Measurements from ENCODE around the gene UBE3D.
"Not testable (repeated sequence)": the region's sequence is repeated elsewhere in the genome, so short reads cannot be mapped to it uniquely, and the experiment has no call there.

UBE3D gene

GRCh38 chr6:82872185-82872584, 193.5 kb downstream of the UBE3D start:
- DNase-seq (ENCODE audit: low spot score), result no peak

DNA sequence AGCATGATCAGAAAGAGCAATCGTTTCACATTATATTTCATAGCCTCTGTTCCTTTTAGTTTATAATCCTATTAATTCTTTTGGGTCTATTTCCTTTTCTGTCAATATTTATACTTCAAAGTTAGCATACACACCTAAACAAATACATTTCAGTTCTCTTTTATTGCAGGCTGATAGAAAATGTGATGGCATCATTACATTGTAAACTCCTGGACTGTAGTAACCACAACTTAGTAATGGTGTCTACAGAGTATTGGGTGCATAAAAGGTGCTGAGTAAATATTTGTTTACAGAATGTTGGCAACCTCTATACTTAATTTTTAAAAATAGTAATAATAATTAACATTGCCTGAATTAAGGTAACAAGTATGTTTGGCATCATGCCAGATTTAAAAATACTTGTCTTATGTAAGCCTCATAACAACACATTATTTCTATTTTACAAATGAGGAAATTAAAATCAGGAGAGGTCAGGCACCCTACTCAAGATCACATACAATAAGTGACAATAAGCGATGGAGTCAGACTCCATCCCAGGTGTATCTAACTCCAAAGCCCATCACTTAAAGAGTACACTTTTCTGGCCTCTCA, 195.0 kb downstream of the UBE3D start:
- DNase-seq (ENCODE audit: low spot score), result no peak

GRCh38 chr6:82869493-82869892, 196.1 kb downstream of the UBE3D start:
- DNase-seq (ENCODE audit: low spot score), result no peak

DNA sequence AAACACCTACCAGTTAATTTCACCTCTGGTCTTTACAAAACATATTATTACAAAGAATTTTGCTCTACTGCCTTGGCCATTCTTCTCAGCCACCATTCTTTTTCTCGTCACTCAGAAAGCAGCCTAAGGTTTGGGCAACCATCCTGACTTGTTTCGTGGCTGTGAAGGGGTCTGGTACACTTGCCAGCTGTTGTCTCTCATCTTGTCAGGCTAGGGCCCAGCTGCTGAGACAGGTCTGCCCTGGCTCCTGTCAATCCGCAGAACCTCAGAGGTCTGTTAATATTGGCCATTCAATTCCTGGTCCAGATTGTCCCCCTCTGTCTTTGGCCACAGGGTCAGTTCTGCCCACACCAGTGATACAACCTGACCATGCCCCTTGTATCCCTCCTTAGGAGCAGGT, 197.7 kb downstream of the UBE3D start:
- DNase-seq (ENCODE audit: low spot score), result no peak

- DNase-seq (ENCODE audit: low spot score), result no peak
Observed at GRCh38 chr6:82866446-82866845, 199.2 kb downstream of the UBE3D start.

DNA sequence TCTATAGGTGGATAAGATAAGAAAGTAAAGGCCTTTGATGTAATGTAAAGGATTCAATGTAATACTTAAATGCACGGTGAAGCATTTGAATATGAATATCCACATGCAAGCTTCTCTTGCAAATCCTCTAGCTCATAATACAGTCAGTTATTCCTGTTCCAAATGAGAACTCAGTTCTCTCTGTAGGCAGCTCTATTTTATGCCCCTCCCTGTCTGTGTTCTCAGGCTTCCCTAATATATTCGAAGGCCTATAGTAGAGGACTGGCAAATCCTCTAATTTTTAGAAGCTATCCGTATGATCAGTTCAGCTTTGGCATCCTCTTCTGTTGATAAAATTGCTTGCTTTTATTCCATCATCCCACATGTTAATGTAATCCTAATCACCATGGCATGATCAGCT, 200.2 kb downstream of the UBE3D start:
- no peak for DNase-seq (ENCODE audit: low spot score)

DNA sequence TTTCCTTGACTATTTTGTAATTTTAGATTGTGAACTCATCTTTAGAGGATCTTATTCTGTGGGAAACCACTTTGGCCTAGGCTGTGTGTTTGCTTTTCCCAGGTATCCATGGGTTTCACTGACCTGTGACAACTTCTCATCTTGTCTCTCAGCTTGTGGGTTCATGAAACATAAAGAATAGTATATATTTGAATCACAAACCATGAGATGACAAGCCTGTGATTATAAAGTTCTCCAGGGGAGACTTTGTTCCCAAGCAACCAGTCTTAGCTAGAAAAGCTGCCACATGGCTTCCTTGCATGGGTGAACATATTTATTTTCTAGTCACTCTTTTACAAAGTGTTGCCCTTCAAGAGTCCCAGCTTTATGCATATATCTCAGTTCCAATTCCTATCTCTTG, 201.9 kb downstream of the UBE3D start:
- DNase-seq (ENCODE audit: low spot score), result no peak

GRCh38 chr6:82862543-82862942, 203.1 kb downstream of the UBE3D start:
- DNase-seq (ENCODE audit: low spot score), result no peak

DNA sequence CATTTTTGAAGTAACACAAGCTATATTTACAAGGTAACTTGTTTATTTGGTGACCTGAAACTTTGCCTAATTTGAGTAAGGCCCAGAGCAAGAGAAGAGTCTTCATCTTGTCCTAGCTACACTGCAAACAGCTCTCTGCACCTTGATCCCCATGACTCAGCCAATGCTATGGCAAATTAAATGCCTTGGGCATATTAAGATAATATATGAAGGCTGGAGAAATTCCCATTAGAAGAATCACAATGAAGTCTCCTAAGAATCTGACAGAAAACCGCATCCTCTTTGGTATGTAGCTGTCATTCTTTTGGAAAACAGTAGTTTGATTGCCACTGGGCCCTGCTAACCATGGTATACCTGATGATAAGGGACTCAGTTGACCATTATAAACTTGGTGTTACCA, 204.5 kb downstream of the UBE3D start:
- no peak for DNase-seq (ENCODE audit: low spot score)

GRCh38 chr6:82856077-82856476, 209.6 kb downstream of the UBE3D start:
- not testable (repeated sequence) for DNase-seq (ENCODE audit: low spot score)

- not testable (repeated sequence) for DNase-seq (ENCODE audit: low spot score)
Observed at GRCh38 chr6:82852904-82853303, 212.7 kb downstream of the UBE3D start.

DNA sequence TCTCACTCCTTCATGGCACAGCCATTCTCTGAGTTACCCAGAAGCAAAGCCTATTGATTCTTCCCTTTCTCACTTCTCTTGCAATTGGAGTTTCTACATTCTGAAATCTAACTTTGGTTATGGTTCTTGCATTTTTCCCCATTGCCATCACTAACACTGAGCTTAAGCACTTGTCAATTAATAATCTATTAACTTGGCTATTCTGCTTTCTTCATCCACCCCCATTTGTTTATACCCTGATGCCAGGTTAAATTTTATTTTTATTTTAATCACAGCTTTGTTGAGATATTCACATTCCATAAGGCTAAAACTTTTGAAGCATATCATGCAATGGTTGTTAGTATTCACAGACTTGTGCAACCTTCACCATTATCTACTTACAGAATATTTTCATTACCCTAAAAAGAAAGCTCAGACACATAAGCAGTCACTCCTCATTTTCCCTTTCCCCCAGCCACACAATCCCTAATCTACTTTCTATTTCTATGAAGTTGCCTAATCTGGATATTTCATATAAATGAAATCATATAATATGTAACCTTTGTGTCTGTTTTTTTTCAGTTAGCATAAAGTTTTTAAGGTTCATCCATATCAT, 222.3 kb downstream of the UBE3D start:
- no peak for DNase-seq (ENCODE audit: low spot score)

GRCh38 chr6:82842721-82843120, 222.9 kb downstream of the UBE3D start:
- DNase-seq (ENCODE audit: low spot score), result no peak

Data from HuH-7 (cell line).